Smooth muscle cell (in vitro differentiated cells): ENCODE data around the gene ANKLE1. TPM values are rescaled to one million over a fixed set of nuclear protein-coding genes. Genes with fewer than 3 reads are reported as not detected.

Experiments used
- DNase-seq: peaks from one replicate; lab custom pipeline; 2025; ENCODE audit not compliant: unreplicated experiment; lab: John Stamatoyannopoulos, UW
- H2AFZ ChIP-seq: fragments of 200-600 bp; sonication (generic); 2 replicates; pipeline ENCODE4 v1.6.0; 2016; ENCODE audit warnings: antibody characterized with exemption, low read depth, mild to moderate bottlenecking
- H3F3A ChIP-seq: fragments of 200-600 bp; sonication (generic); 2 replicates; pipeline ENCODE4 v1.6.0; 2017; ENCODE audit warnings: antibody characterized with exemption, low read depth
- H3K27ac ChIP-seq: fragments of 200-600 bp; sonication (generic); 2 replicates; pipeline ENCODE4 v1.5.1; 2016; ENCODE audit warnings: low read depth, mild to moderate bottlenecking
- H3K27me3 ChIP-seq: fragments of 200-600 bp; sonication (generic); 2 replicates; pipeline ENCODE4 v1.6.1; 2016; ENCODE audit warnings: low read depth, mild to moderate bottlenecking
- H3K36me3 ChIP-seq: fragments of 200-600 bp; sonication (generic); 2 replicates; pipeline ENCODE4 v1.5.1; 2016; ENCODE audit warnings: low read depth
- H3K4me1 ChIP-seq: fragments of 200-600 bp; sonication (generic); 2 replicates; pipeline ENCODE4 v1.5.1; 2016; ENCODE audit warnings: low read depth
- H3K4me2 ChIP-seq: fragments of 200-600 bp; sonication (generic); 2 replicates; pipeline ENCODE4 v1.6.0; 2016; ENCODE audit warnings: mild to moderate bottlenecking
- H3K4me3 ChIP-seq: fragments of 200-600 bp; sonication (generic); 2 replicates; pipeline ENCODE4 v1.5.1; 2016; ENCODE audit warnings: mild to moderate bottlenecking
- H3K79me2 ChIP-seq: fragments of 200-600 bp; sonication (generic); 2 replicates; pipeline ENCODE4 v1.6.0; 2016; ENCODE audit warnings: low read depth, mild to moderate bottlenecking
- H3K9ac ChIP-seq: fragments of 200-600 bp; sonication (generic); 2 replicates; pipeline ENCODE4 v1.6.0; 2016; ENCODE audit warnings: low read depth
- H3K9me3 ChIP-seq: fragments of 200-600 bp; sonication (generic); replicated peaks from 2 replicates; pipeline ENCODE4 v1.5.1; 2016; ENCODE audit warnings: low read depth
- H4K20me1 ChIP-seq: fragments of 200-600 bp; sonication (generic); 2 replicates; pipeline ENCODE4 v1.6.0; 2016; ENCODE audit warnings: low read depth
- CTCF ChIP-seq: fragments of 200-600 bp; sonication (generic); IDR thresholded peaks from 2 replicates; pipeline ENCODE4 v1.5.1; 2017; ENCODE audit warnings: borderline replicate concordance, mild to moderate bottlenecking, antibody characterized with exemption; ENCODE audit not compliant: insufficient read depth, poor library complexity, severe bottlenecking
- WGBS: methylation state at CpG from one replicate; pipeline ENCODE4 v1.1.7; 2016; ENCODE audit warnings: low lambda C conversion rate; 5-methylcytosine and 5-hydroxymethylcytosine counted together
- polyA plus RNA-seq: library from polyadenylated mRNA; unstranded; fragments of >200 nt; fragmentation: Nextera tagmentation; extraction: Ambion mirVana; gene quantifications from 2 replicates; pipeline ENCODE4 v1.2.1, GENCODE V29; 2016
- total RNA-seq: library from RNA; depleted of rRNA; stranded (reverse); fragments of >200 nt; gene quantifications from 2 replicates; pipeline ENCODE4 v1.2.3, GENCODE V29; 2014

ANKLE1 gene
- total and polyA plus RNA-seq, 2 experiments from 2014 or later = 0.36 to 0.61 TPM

GRCh38 chr19:17248011-17248776, 33.5 kb upstream of the ANKLE1 start:
- H3K27ac ChIP-seq = peak overlapping the region; percentile 80
- no peaks in the 10 kb centered on the region for H3K27me3 ChIP-seq
- H3K4me1 ChIP-seq = peaks cover 24% of the 10 kb centered on the region
- no peak overlapping the region for H3K9ac ChIP-seq
- H4K20me1 ChIP-seq = peaks cover 10% of the 10 kb centered on the region
- H3K9me3 ChIP-seq = no peaks in the 10 kb centered on the region
- no peak for TF ChIP-seq CTCF
- no peak overlapping the region for H3K4me3 ChIP-seq
- peaks cover 21% of the 10 kb centered on the region for H3K79me2 ChIP-seq
- H3K4me2 ChIP-seq = peak overlapping the region; percentile 22
- no peaks in the 10 kb centered on the region for H3F3A ChIP-seq
- H3K36me3 ChIP-seq = no peaks in the 10 kb centered on the region
- no peak for DNase-seq
- no peak overlapping the region for H2AFZ ChIP-seq
- 55% methylated on average over 21 of the region's 21 CpGs for WGBS

- no peaks in the 10 kb centered on the region for H3K27me3 ChIP-seq
- no peak for DNase-seq
- WGBS = 96% methylated on average over 15 of the region's 15 CpGs
Observed at GRCh38 chr19:17249887-17250548, 31.7 kb upstream of the ANKLE1 start.

GRCh38 chr19:17254636-17255035, 27.1 kb upstream of the ANKLE1 start:
- TF ChIP-seq CTCF = no peak
- no peaks in the 10 kb centered on the region for H3K36me3 ChIP-seq
- H3K4me1 ChIP-seq = no peaks in the 10 kb centered on the region
- no peaks in the 10 kb centered on the region for H3K79me2 ChIP-seq
- no peak overlapping the region for H3K27ac ChIP-seq
- H3K9ac ChIP-seq = no peak overlapping the region
- H3F3A ChIP-seq = no peaks in the 10 kb centered on the region
- no peaks in the 10 kb centered on the region for H4K20me1 ChIP-seq
- 91% methylated on average over 10 of the region's 10 CpGs for WGBS
- DNase-seq = no peak
- H2AFZ ChIP-seq = no peak overlapping the region
- H3K9me3 ChIP-seq = no peaks in the 10 kb centered on the region
- no peaks in the 10 kb centered on the region for H3K27me3 ChIP-seq
- H3K4me3 ChIP-seq = no peak overlapping the region
- H3K4me2 ChIP-seq = no peak overlapping the region

More at GRCh38 chr19:17249887-17250548, 31.7 kb upstream of the ANKLE1 start:
- peaks cover 2% of the 10 kb centered on the region for H3K79me2 ChIP-seq
- no peak overlapping the region for H3K9ac ChIP-seq
- H3K36me3 ChIP-seq = no peaks in the 10 kb centered on the region
- peaks cover 24% of the 10 kb centered on the region for H3K4me1 ChIP-seq
- no peak overlapping the region for H3K4me3 ChIP-seq
- H2AFZ ChIP-seq = no peak overlapping the region
- H3F3A ChIP-seq = no peaks in the 10 kb centered on the region
- H4K20me1 ChIP-seq = no peaks in the 10 kb centered on the region
- H3K27ac ChIP-seq = peak overlapping the region; percentile 73
- TF ChIP-seq CTCF = no peak
- H3K9me3 ChIP-seq = no peaks in the 10 kb centered on the region
- no peak overlapping the region for H3K4me2 ChIP-seq
